LoVo (cell line): ENCODE results near the gene ANKMY1.

Experiments used
- DNase-seq: peaks from one replicate; pipeline ENCODE4 v3.0.0-alpha.2; 2016; ENCODE audit warnings: low spot score

ANKMY1 gene

DNA sequence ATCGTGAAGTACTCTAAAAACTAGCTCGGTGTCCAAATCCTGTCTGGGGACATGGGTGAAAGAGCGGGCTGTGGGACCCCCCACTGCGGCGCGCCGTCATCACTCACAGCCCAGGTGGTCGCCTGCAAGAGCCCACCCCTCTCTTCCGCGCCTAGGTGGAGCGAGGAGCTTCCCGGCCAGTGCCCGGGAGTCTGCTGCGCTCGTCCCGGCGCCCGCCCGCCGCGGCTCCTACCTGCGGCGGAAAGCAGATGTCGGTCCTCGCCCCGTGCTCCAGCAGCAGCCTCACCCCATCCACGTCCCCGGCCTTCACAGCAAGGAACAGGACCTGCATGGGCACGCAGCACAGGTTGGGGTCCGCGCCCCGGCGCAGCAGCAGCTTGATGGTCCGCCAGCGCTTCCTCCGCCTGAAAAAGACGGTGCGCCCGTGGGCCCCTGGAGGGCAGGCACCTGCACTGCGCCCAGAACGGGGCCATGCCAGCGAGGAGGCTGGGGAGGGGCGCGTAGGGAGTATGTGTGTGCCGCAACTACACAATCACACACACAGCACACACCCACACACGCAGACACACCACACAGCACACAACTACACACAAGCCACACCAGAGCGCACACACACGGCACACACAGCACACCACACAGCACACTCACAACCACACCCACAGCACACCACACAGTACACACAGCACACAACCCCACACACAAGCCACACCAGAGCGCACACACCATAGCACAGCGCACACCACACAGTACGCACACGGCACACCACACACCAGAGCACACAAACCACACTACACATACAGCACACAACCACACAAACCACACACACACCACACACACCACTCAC is 37.4 kb downstream of the ANKMY1 start:
- DNase-seq = no peak

GRCh38 chr2:240519396-240520129 is 38.2 kb downstream of the ANKMY1 start:
- no peak for DNase-seq

GRCh38 chr2:240518981-240519380 is 38.8 kb downstream of the ANKMY1 start:
- no peak for DNase-seq

- DNase-seq = no peak
These were observed 40.4 kb downstream of the ANKMY1 start for GRCh38 chr2:240517342-240517741.

- no peak for DNase-seq
These were observed 43.2 kb downstream of the ANKMY1 start for GRCh38 chr2:240514631-240515030.

DNA sequence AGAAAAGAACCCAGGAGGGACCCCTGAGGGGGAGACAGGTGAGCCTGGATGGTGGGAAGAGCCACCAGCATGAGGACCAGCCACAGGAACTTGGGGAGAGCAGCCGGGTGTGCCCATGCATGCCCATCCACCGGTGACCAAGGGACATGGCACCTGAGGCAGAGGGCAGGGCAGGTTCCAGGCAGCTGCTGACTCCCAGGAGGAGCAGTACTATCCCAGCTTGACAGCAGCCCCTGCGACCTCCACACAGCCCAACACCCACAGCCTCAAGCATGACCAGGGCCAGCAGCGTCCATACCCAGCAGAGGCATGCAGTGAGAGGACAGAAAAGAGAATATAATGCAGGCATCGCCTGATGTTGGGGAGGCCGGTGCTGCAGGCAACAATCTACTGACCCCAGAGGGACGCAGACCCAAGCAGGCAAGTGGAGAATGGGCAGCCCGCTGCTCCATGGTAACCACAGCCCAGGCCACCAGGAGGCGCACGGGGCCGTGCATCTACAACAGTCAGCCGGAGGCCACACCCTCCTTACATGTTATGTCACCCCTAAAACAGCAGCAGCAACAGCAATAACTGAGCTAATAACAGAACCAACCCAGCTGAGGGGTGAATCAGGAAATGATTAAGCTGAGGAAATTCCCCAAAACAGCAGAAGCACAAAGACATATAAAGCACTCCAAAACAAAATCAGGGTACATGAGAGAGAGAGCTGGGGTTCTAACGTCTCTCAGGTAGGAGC is 44.1 kb downstream of the ANKMY1 start:
- DNase-seq = peak; percentile 24

DNA sequence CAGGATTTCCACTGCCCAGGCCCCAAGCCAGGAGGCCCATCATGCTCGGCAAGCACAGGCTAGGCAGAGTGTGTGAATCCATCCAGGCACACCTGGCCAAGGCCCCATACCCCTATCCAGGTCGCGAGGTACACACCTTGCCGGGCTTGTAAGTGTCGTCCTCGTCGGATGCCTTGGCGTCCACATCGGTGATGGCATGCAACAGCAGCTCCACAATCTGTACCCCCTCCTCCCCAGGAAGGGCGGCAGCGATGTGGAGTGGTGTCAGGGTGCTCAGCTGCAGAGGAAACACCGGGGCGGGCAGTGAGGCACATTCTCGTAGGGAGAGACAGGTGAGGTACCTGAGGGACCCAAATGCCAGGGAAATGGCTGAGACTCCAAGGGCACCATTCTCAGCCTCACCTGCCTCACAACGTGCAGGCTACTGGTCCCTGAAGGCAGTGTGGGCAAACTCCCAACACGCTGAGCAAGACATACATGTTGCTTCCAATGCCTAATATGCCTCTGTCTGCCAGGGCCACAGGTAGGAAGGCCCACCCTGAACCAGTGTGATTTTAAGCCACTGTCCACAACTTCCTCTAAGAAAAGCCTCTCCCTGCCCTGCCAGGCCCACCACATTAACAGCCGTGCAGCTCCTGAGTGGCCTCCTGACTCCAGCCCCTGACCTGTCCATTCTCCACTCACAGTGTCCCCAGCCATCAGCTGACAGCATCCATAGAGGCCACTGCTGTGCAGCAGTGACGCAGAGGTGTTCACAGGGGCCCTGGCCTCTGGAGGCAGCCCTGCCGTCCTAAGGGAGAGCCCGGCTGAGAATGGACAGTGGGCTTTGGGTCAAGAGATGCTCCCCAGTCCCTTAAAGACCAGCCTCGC is 44.9 kb downstream of the ANKMY1 start:
- no peak for DNase-seq

- no peak for DNase-seq
These were observed 45.7 kb downstream of the ANKMY1 start for GRCh38 chr2:240512109-240512485.

DNA sequence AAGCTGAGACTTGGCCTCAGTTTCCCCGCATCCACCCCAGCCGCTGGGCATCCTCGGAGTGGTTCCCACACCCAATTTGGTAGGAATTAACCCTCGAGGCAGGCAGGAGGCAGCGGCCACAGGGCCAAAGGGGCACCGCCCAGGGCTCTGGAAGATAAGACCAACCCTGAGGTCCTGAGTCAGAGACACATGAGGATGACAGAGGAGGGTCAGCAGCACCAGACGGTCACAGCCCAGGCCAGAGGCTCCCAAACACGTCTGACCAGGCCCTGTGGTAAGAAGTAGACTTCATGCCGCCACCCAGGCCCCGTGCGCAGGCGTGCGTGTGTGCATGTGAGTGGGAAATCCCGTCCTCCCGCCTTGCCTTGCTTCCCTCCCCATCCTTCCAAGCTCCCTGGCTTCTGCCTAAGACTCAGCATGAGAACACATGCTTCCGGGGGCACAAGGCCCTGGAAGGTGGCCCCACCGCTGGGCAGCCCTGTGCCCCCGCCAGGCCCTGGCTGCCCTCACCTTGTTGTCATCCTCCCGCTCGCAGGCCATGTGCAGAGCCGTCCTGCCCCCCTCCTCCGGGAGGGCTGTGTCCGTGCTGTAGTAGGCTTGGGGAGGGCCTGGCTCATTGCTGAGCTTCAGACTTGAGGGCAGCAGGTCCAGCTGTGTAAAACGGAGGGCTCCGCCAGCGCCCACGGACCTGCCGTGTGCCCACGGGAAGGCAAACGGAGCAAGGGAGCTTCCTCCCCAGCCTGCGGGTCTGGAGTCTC is 46.3 kb downstream of the ANKMY1 start:
- no peak for DNase-seq

GRCh38 chr2:240510513-240511210 is 47.1 kb downstream of the ANKMY1 start:
- DNase-seq = no peak

GRCh38 chr2:240509667-240510512 is 47.9 kb downstream of the ANKMY1 start:
- DNase-seq = no peak

- DNase-seq = no peak
These were observed 48.8 kb downstream of the ANKMY1 start for GRCh38 chr2:240508832-240509545.

GRCh38 chr2:240507778-240508251 is 50.0 kb downstream of the ANKMY1 start:
- DNase-seq = no peak

DNA sequence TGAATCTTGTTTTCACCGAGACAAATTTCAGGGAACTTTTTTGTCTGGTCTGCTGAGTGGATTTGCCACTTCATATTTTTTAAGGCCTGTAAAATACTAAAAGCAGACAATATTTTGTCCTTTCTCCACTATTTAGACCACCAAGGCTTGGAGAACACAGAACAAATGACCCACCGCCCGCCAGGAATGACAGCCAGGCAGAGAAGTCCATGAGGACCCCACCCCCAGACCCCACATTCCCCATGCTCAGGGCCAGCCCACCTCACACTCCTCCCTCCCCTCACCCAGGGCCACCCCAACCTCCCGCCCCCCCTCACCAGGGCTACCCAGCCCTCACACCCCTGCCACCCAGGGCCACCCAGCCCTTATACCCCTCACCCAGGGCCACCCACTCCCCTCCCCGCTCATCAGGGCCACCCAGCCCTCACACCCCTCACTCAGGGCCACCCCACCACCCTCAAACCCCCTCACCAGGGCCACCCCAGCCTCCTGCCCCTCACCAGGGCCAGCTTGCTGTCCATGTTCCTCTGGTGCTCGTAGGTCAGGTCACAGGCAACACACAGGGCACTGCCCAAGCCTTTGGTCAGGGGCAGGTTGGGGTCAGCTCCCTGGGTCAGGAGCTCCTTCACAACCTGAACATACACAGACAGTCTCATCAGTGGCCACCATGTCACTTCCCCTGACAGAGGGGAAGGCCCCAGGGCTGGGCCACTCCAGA is 50.6 kb downstream of the ANKMY1 start:
- no peak for DNase-seq

GRCh38 chr2:240506406-240507059 is 51.3 kb downstream of the ANKMY1 start:
- no peak for DNase-seq

GRCh38 chr2:240505910-240506309 is 51.9 kb downstream of the ANKMY1 start:
- DNase-seq = no peak

DNA sequence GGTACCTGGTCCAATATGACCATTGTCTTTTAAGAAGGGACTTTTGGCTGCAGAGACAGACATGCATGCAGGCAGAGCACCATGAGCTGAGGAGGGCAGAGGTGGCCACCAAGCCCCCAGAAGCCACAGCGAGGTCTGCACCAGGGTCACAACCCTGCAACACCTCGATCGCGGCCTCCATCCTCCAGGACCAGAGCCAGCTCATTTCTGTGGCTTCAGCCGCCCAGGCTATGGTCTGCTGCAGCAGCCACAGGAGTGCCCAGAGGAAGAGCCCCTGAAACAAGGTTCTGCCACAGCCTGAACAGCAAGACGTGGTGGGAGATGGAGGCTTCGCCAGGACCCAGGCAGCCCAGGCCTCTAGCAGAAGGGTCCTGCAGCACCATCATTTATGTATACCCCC is 53.9 kb downstream of the ANKMY1 start:
- DNase-seq = no peak
